Measurements from ENCODE around the gene CDX1. TPM values are rescaled to one million over a fixed set of nuclear protein-coding genes. Genes with fewer than 3 reads are reported as not detected.
"Not testable (repeated sequence)": the region's sequence is repeated elsewhere in the genome, so short reads cannot be mapped to it uniquely, and the experiment has no call there.

The CDX1 gene
- total RNA-seq, 4 donors from 2014 or later = 0.26 to 0.76 TPM; not detected in 2

DNA sequence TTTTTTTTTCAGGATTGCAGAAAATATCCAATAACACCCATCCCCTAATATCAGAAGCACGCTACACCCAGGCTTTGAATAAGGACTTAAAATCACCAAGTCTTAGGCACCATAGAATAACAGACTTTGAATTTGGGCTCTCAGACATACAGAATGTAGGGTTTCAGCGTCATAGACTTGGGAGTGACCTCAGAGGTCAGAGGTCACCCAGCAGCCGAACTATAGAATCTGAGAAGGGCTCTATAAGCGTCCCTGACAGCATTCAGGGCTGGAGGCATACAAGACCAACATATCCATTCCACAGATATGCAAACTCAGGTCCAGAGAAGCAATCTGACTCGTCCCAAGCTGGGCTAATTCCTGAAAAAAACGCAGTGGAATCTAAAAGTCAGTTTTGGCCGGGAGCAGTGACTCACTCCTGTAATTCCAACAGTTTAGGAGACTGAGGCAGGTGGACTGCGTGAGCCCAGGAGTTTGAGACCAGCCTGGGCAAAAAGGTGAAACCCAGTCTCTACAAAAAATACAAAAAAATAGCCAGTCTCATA lies 58.0 kb downstream of the CDX1 start:
- H3K4me1 ChIP-seq = no peaks in the 10 kb centered on the region
- TF ChIP-seq POLR2A (IDR thresholded peaks at IDR 0.05) = no peak
- no peak for TF ChIP-seq CTCF (IDR thresholded peaks at IDR 0.05)
- no peak for TF ChIP-seq EP300 (IDR thresholded peaks at IDR 0.05)
- no peak for TF ChIP-seq POLR2AphosphoS5 (IDR thresholded peaks at IDR 0.05)
- H3K9me3 ChIP-seq = no peaks in the 10 kb centered on the region
- DNase-seq (ENCODE audit: low spot score in 2 of 2) = no peak
- H3K27ac ChIP-seq = no peak overlapping the region
- no peaks in the 10 kb centered on the region for H3K36me3 ChIP-seq
- 68% methylated on average over 8 of the region's 8 CpGs for WGBS
- H3K27me3 ChIP-seq = no peaks in the 10 kb centered on the region
- no peak overlapping the region for H3K4me3 ChIP-seq

GRCh38 chr5:150227036-150227435 lies 60.5 kb downstream of the CDX1 start:
- Histone ChIP-seq H3K9me3 (no peaks in the 10 kb centered on the region), H3K4me3 (no peak overlapping the region), H3K36me3 (no peaks in the 10 kb centered on the region), H3K27ac (no peak overlapping the region), H3K27me3 (no peaks in the 10 kb centered on the region), H3K4me1 (no peaks in the 10 kb centered on the region)
- WGBS = 99% methylated on average over 5 of the region's 5 CpGs
- TF ChIP-seq POLR2A (IDR thresholded peaks at IDR 0.05) (no peak), POLR2AphosphoS5 (IDR thresholded peaks at IDR 0.05) (no peak), CTCF (IDR thresholded peaks at IDR 0.05) (no peak), EP300 (IDR thresholded peaks at IDR 0.05) (no peak)
- DNase-seq (ENCODE audit: low spot score in 2 of 2) = no peak

DNA sequence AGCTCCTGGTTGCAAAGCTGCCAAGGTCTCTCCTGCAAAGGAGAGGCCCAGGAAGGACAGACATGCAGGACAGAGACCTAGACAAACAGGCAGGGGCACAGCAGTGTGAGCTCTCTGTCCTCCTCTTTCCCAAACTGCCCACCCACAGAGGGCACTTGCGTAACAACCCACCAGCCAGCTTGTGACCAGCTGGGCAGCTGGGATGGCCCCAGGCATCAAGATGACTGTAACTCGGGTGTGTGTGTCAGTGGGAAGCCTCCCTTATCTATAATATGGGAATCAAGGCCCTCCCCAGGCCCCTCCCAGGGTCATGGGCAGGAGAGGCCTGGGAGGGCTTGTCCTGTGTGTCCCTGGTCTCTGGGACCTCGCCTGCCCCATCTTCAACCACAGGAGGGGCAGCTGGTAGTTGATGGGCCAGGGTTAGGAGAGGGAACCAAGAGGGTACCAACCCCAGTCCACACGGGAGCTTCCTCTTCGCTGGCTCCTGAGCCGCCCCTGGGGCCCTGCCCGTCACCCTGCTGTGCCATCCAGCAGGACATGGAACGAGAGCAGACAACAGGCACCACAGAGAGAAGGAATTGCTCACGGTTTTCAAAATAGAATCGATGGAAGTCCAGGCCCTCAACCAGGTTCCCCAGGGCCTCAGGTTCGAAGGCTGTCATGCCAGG lies 61.2 kb downstream of the CDX1 start:
- TF ChIP-seq EP300 (IDR thresholded peaks at IDR 0.05) (no peak), POLR2AphosphoS5 (IDR thresholded peaks at IDR 0.05) (no peak), CTCF (IDR thresholded peaks at IDR 0.05) (no peak), POLR2A (IDR thresholded peaks at IDR 0.05) (no peak)
- DNase-seq (ENCODE audit: low spot score in 2 of 2) = no peak
- no peaks in the 10 kb centered on the region for H3K27me3 ChIP-seq

DNA sequence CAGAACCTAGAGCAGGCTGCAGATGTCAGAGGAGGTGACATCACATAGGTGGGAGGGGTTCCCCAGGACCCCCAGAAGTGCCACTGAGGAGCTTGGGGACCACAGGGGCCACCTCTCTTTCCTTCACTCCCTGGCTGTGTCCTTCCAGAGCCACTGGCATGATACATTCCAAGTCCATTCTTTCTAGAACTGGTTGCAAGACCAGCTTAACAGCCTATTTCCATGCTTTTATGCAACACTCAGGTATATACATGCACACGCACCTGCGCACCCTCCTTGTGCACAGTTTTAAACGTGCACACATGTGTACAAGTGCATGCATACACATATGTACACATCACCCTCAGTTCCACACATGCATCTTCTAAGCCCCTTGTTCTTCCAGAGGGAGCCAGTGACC lies 63.0 kb downstream of the CDX1 start:
- Histone ChIP-seq H3K4me3 (no peak overlapping the region), H3K9me3 (no peaks in the 10 kb centered on the region), H3K36me3 (no peaks in the 10 kb centered on the region), H3K27me3 (no peaks in the 10 kb centered on the region), H3K27ac (no peak overlapping the region), H3K4me1 (no peaks in the 10 kb centered on the region)
- no peak for DNase-seq (ENCODE audit: low spot score in 2 of 2)
- TF ChIP-seq POLR2A (IDR thresholded peaks at IDR 0.05) = no peak
- WGBS = 90% methylated on average over 3 of the region's 3 CpGs

More for the DNA sequence above, 61.2 kb downstream of the CDX1 start:
- H3K4me1 ChIP-seq = no peaks in the 10 kb centered on the region
- 92% methylated on average over 9 of the region's 11 CpGs for WGBS
- H3K9me3 ChIP-seq = no peaks in the 10 kb centered on the region
- no peaks in the 10 kb centered on the region for H3K36me3 ChIP-seq
- no peak overlapping the region for H3K27ac ChIP-seq
- H3K4me3 ChIP-seq = no peak overlapping the region

DNA sequence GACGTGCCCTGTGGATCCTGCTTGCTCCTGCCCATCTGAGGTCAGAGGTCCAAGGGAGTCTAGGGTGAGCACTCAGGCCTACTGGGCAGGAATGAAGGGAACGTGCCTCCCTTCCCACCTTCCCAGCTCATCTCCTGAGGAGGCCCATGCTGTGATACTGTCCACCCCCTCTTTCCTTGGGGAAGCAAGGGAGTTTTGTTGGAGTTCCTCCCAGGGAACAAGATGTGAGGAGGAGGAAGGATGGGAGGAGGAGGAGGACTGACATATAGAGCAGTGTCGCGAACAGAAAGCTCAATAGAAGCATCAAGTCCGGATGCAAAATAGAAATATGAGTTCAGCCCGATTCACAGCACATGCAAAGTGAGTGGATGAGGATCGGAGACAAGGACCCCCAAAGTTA lies 64.3 kb downstream of the CDX1 start:
- WGBS = 88% methylated on average over 7 of the region's 7 CpGs
- DNase-seq (ENCODE audit: low spot score in 2 of 2) = no peak
- H3K9me3 ChIP-seq = no peaks in the 10 kb centered on the region
- H3K4me1 ChIP-seq = no peaks in the 10 kb centered on the region
- no peaks in the 10 kb centered on the region for H3K27me3 ChIP-seq
- TF ChIP-seq POLR2AphosphoS5 (IDR thresholded peaks at IDR 0.05) = no peak
- no peak for TF ChIP-seq CTCF (IDR thresholded peaks at IDR 0.05)
- H3K4me3 ChIP-seq = no peak overlapping the region
- no peak overlapping the region for H3K27ac ChIP-seq
- H3K36me3 ChIP-seq = no peaks in the 10 kb centered on the region

DNA sequence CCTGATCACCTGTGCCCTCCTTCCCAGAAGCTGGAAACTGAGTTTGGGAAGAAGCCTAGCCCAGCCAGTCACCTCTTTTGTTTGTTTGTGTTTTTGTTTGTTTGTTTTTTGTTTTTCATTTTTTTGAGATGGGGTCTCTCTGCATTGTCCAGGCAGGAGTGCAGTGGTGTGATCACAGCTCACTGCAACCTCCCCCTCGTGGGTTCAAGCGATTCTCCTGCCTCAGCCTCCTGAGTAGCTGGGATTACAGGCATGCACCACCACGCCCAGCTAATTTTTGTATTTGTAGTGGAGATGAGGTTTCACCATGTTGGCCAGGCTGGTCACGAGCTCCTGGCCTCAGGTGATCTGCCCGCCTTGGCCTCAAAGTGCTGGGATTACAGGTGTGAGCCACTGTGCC lies 67.1 kb downstream of the CDX1 start:
- WGBS = 96% methylated on average over 5 of the region's 5 CpGs
- DNase-seq (ENCODE audit: low spot score in 2 of 2); H3K4me1 ChIP-seq: not testable (repeated sequence)

More for the DNA sequence above, 67.1 kb downstream of the CDX1 start:
- H3K9me3 ChIP-seq, H3K27ac ChIP-seq, H3K27me3 ChIP-seq, H3K36me3 ChIP-seq, H3K4me3 ChIP-seq: not testable (repeated sequence)

Other genes with a start within 250 kb of the CDX1 start
- 1 to 10 TPM in 3 of 4 donors, under 1 TPM in 1; 0.17 to 2.9 (median 1.3) TPM for gene PDE6A, start 222.0 kb upstream of the CDX1 start, total RNA-seq
- gene SLC26A2, start 206.0 kb upstream of the CDX1 start, total RNA-seq = 10 to 100 TPM; 29.9 to 62.2 (median 46.0) TPM
- gene TIGD6, start 166.1 kb upstream of the CDX1 start, total RNA-seq = 1 to 10 TPM; 3.5 to 6.0 (median 4.5) TPM
- 10 to 100 TPM; 28.8 to 59.3 (median 31.4) TPM for gene HMGXB3, start 166.0 kb upstream of the CDX1 start, total RNA-seq
- 10 to 100 TPM in 3 of 4 donors, 1 to 10 TPM in 1; 9.9 to 39.7 (median 19.7) TPM for gene CSF1R, start 80.2 kb upstream of the CDX1 start, total RNA-seq
- 10 to 100 TPM; 23.8 to 51.4 (median 43.9) TPM for gene PDGFRB, start 10.9 kb upstream of the CDX1 start, total RNA-seq
- not detected for gene SLC6A7, start 23.3 kb downstream of the CDX1 start, total RNA-seq
- under 1 TPM in 2 of 4 donors, not detected in 2; 0.26 to 0.64 TPM for gene CAMK2A, start 123.0 kb downstream of the CDX1 start, total RNA-seq
- 1 to 10 TPM; 2.7 to 5.4 (median 3.9) TPM for gene ARSI, start 136.1 kb downstream of the CDX1 start, total RNA-seq
- gene TCOF1, start 190.9 kb downstream of the CDX1 start, total RNA-seq = 10 to 100 TPM; 32.1 to 54.2 (median 33.1) TPM
- gene CD74, start 246.1 kb downstream of the CDX1 start, total RNA-seq = 1,000 to 10,000 TPM in 1 of 4 donors, 100 to 1,000 TPM in 3; 433 to 1,002 (median 776) TPM